Gastroesophageal sphincter (tissue), 4 donors: ENCODE results near the gene SMYD2. TPM values are rescaled to one million over a fixed set of nuclear protein-coding genes. Genes with fewer than 3 reads are reported as not detected.

Source experiments
- ATAC-seq: fragments of 150-250 bp; one replicate; pipeline ENCODE4 v1.9.1; 2016; ENCODE audit warnings: mild to moderate bottlenecking, moderate library complexity
- H3K27ac ChIP-seq, 4 donors: fragments of 200-600 bp; sonication (generic) in 3 of 4; 1 replicate in 3 of 4; 2 replicates in 1 of 4; pipeline ENCODE4 v1.5.1; 2016 to 2019
- H3K27me3 ChIP-seq: fragments of 200-600 bp; sonication (generic); one replicate; pipeline ENCODE4 v1.5.1; 2019
- H3K36me3 ChIP-seq, 2 donors: fragments of 200-600 bp; sonication (generic); one replicate each; pipeline ENCODE4 v1.5.1; 2019; ENCODE audit warnings: control low read depth in 1 of 2
- H3K4me1 ChIP-seq, 3 donors: fragments of 200-600 bp; sonication (generic); 1 replicate in 2 of 3; 2 replicates in 1 of 3; pipeline ENCODE4 v1.5.1; 2016 to 2019; ENCODE audit warnings: control low read depth in 2 of 3
- H3K4me3 ChIP-seq, 2 donors: fragments of 200-600 bp; sonication (generic); one replicate each; pipeline ENCODE4 v1.5.1; 2019; ENCODE audit warnings: mild to moderate bottlenecking in 1 of 2, moderate library complexity in 1 of 2
- H3K9me3 ChIP-seq, 3 donors: fragments of 200-600 bp; sonication (generic); one replicate each; pipeline ENCODE4 v1.5.1; 2017 to 2019; ENCODE audit warnings: control low read depth in 2 of 3
- EP300 ChIP-seq: sonication (generic); formaldehyde crosslinking; IDR thresholded peaks from one replicate; pipeline ENCODE4 v1.6.1; 2017; ENCODE audit warnings: antibody characterized with exemption, mild to moderate bottlenecking
- POLR2A ChIP-seq, 2 donors: fragments of 450-650 bp; IDR thresholded peaks; one replicate each; pipeline ENCODE4 v1.6.1; 2017; ENCODE audit warnings: antibody characterized with exemption in 2 of 2, mild to moderate bottlenecking in 2 of 2, moderate library complexity in 1 of 2
- POLR2AphosphoS5 ChIP-seq: sonication (generic); formaldehyde crosslinking; IDR thresholded peaks from one replicate; pipeline ENCODE4 v1.6.1; 2017; ENCODE audit warnings: antibody characterized with exemption
- WGBS, 2 donors: methylation state at CpG; one replicate each; pipeline ENCODE4 v1.1.5; 2018; ENCODE audit warnings: low coverage in 1 of 2; 5-methylcytosine and 5-hydroxymethylcytosine counted together
- total RNA-seq, 4 donors: library from RNA; depleted of rRNA; stranded (reverse); fragments of >200 nt; gene quantifications; one replicate each; pipeline ENCODE4 v1.1.0, GENCODE V29; 2016
- TF ChIP-seq, protein P1 (sequence below), 4 experiments: fragments of 200-600 bp in 2 of 4; fragments of 450-650 bp in 2 of 4; sonication (generic) in 1 of 4; IDR thresholded peaks; one replicate each; pipeline ENCODE4 v1.5.1; 2017 to 2019; ENCODE audit warnings: antibody characterized with exemption in 4 of 4, mild to moderate bottlenecking in 2 of 4, moderate library complexity in 2 of 4

SMYD2 gene
- total RNA-seq, 4 donors from 2014 or later: 12.0 to 30.3 (median 20.5) TPM

DNA sequence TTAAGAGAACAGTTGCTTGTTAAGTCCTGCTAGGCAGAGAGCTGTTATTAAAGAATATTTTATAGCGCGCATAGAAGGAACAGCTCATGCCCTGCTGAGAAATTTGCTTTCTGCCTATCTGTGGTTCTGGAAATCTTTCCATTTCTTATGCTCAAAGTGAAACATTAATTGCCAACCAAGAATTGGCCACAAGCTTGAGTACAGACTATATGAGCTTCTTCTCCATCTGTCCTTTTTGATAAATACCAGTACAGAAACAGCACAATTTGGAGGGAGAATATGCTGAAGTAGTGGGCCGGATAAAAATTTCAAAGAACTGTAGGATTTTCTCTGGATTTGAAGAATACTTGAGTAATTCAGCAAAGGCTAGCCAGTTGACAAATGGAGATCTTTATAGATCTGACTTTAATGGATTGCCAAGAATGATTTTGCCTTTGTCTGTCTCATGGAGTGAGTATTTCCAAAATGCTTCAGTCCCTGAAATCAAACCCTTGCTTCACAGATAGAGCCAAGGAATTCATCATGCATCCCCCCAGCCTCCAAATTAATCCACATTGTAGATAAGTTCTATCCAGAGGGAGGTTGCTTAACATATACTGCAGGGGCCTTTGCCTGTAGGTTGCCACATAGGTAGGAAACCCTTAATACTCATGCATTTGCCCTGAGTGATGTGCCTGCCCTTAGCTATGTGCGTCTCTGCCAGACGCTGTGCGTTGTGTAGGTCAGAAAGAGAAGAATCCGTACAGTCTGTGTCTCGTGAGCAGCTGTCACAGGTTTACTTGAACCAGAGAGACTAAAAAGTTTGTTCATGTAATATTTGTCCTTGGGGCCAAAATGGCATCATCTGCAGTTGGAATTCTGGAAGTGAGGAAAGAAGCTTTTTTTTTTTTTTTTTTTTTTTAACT, 44.2 kb downstream of the SMYD2 start:
- H3K4me3 ChIP-seq: no peak overlapping the region
- no peak for ATAC-seq
- no peaks in the 10 kb centered on the region for H3K27me3 ChIP-seq
- no peak overlapping the region for H3K27ac ChIP-seq
- no peaks in the 10 kb centered on the region for H3K4me1 ChIP-seq
- no peaks in the 10 kb centered on the region for H3K9me3 ChIP-seq
- TF ChIP-seq POLR2A (IDR thresholded peaks at IDR 0.05): no peak
- TF ChIP-seq, protein P1, sequence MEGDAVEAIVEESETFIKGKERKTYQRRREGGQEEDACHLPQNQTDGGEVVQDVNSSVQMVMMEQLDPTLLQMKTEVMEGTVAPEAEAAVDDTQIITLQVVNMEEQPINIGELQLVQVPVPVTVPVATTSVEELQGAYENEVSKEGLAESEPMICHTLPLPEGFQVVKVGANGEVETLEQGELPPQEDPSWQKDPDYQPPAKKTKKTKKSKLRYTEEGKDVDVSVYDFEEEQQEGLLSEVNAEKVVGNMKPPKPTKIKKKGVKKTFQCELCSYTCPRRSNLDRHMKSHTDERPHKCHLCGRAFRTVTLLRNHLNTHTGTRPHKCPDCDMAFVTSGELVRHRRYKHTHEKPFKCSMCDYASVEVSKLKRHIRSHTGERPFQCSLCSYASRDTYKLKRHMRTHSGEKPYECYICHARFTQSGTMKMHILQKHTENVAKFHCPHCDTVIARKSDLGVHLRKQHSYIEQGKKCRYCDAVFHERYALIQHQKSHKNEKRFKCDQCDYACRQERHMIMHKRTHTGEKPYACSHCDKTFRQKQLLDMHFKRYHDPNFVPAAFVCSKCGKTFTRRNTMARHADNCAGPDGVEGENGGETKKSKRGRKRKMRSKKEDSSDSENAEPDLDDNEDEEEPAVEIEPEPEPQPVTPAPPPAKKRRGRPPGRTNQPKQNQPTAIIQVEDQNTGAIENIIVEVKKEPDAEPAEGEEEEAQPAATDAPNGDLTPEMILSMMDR (IDR thresholded peaks at IDR 0.05): no peak
- no peak for TF ChIP-seq POLR2AphosphoS5
- no peak for TF ChIP-seq EP300
- WGBS, 2 donors: 84 to 94% methylated on average over 5 to 7 of the region's 8 CpGs
- H3K36me3 ChIP-seq: peaks cover 0 to 56% of the 10 kb centered on the region in 2 donors

DNA sequence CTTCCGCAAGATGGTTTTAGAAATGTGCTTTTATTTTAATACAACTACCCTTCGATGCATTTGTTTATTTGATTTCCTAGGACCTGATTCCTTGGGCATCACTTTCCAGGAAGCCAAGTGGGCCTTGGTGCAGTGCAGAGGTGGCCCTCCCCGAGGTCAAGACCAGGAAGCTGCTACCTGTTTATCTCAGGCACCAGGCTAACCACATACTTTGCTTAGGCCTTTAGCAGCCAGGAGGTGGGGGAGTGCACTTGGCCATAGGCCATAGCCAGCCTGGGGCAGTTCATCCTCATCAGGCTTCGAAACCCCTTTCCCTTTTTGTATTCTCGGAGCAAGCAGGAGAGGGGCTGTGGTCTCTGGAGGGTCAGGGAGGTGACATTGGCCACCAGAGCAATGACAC, 45.4 kb downstream of the SMYD2 start:
- no peak for ATAC-seq
- Histone ChIP-seq H3K4me3 (no peak overlapping the region), H3K27me3 (no peaks in the 10 kb centered on the region), H3K27ac (no peak overlapping the region), H3K4me1 (no peaks in the 10 kb centered on the region), H3K36me3 (peaks cover 0 to 51% of the 10 kb centered on the region in 2 donors), H3K9me3 (no peaks in the 10 kb centered on the region)
- TF ChIP-seq, protein P1 (IDR thresholded peaks at IDR 0.05): no peak
- no peak for TF ChIP-seq EP300
- TF ChIP-seq POLR2A (IDR thresholded peaks at IDR 0.05): no peak
- TF ChIP-seq POLR2AphosphoS5: no peak
- 57 to 90% methylated on average over 2 of the region's 5 CpGs for WGBS, 2 donors

DNA sequence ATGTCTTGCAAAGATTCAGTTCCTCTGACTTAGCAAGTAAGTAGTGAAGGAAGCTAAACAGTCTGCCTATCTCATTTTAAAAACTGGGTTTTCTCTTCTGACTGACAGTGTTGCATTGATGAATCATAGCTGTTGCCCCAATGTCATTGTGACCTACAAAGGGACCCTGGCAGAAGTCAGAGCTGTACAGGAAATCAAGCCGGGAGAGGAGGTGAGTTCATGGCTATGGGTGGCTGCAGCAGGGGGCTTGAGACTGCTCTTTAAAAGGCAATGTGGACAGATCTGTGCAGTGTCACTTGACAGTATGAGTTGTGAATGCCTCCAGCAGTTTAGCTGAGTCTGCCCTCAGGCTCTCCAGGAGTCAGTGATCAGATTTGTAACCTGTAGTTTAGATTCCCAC, 46.6 kb downstream of the SMYD2 start:
- Histone ChIP-seq H3K4me3 (no peak overlapping the region), H3K27me3 (no peaks in the 10 kb centered on the region), H3K36me3 (peaks cover 0 to 46% of the 10 kb centered on the region in 2 donors), H3K4me1 (no peaks in the 10 kb centered on the region), H3K27ac (no peak overlapping the region), H3K9me3 (no peaks in the 10 kb centered on the region)
- no peak for TF ChIP-seq POLR2AphosphoS5
- TF ChIP-seq, protein P1 (IDR thresholded peaks at IDR 0.05): no peak
- no peak for TF ChIP-seq EP300
- TF ChIP-seq POLR2A (IDR thresholded peaks at IDR 0.05): no peak
- ATAC-seq: no peak
- WGBS, 2 donors: 0 to 22% methylated on average over 1 of the region's 1 CpG

DNA sequence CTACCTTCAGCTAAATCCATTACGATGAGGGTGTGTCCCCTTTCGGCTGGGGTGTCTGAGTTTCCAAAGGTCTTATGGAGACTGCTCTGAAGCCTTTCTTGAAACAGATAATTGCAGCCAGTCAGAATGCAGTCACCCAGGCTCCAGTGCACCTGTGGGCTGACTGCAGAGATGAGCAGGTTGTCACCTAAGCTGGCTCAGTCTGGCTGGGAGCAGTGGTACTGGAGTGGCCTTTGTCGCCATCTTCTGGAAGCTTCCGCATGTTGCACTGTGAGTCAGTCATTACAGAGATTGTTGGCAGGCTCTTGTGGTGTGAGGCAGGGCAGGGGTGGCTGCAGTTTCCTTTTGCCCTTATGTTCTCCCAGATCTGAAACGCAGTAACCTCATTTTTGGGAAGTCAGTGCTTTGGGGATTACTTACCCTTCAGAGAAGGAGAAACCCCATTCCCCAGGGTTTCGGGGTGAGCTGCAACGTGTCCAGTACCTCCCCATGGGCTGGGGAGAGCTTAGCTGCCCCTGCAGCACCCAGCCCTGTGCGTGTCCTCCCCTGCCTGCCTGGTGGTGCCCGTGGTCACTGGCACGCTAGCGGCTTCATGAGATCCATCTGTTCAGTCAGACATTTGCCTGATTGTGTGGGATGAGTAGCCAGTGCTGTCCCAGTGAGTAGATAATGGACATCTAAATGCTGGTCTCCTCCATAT, 48.0 kb downstream of the SMYD2 start:
- Histone ChIP-seq H3K9me3 (no peaks in the 10 kb centered on the region), H3K36me3 (peaks cover 0 to 37% of the 10 kb centered on the region in 2 donors), H3K27ac (no peak overlapping the region), H3K4me3 (no peak overlapping the region), H3K27me3 (no peaks in the 10 kb centered on the region), H3K4me1 (peaks cover 0 to 10% (median 5%) of the 10 kb centered on the region in 3 donors)
- WGBS, 2 donors: 61 to 100% methylated on average over 2 to 7 of the region's 11 CpGs
- no peak for TF ChIP-seq EP300
- no peak for TF ChIP-seq POLR2A (IDR thresholded peaks at IDR 0.05)
- TF ChIP-seq POLR2AphosphoS5: no peak
- TF ChIP-seq, protein P1 (IDR thresholded peaks at IDR 0.05): peak; percentile 81 to 95 (median 94)
- peak; percentile 85 for ATAC-seq
